Measurements from ENCODE around the gene ZNG1A. TPM values are rescaled to one million over a fixed set of nuclear protein-coding genes. Genes with fewer than 3 reads are reported as not detected.
"Not testable (repeated sequence)": the region's sequence is repeated elsewhere in the genome, so short reads cannot be mapped to it uniquely, and the experiment has no call there.

Gene ZNG1A
- polyA plus RNA-seq, 1 donor from 2014 or later, result 92.2 TPM

DNA sequence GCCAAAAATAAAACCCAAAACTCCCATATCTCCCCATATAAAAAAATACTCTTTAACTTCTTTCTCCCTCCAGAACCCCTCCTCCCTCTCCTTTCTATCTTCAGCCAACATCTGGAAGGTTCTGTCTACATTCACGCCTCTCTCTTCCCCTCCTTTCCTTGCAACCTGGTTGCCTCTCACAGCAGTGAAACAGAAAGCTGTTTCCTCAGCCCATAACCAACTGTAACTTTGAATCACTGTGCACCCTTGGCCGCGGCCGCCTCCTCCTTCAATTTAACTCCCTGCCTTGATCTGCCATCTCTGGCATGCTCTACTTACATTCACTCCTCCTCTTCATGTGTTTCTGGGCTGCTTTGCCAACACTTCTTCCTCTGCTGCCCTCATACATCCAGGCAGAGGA is 83.9 kb downstream of the ZNG1A start:
- H4K20me1 ChIP-seq (ENCODE audit: insufficient read depth); H3K9me3 ChIP-seq (ENCODE audit: low read length); H3K36me3 ChIP-seq (ENCODE audit: insufficient read depth, low read length): not testable (repeated sequence)

DNA sequence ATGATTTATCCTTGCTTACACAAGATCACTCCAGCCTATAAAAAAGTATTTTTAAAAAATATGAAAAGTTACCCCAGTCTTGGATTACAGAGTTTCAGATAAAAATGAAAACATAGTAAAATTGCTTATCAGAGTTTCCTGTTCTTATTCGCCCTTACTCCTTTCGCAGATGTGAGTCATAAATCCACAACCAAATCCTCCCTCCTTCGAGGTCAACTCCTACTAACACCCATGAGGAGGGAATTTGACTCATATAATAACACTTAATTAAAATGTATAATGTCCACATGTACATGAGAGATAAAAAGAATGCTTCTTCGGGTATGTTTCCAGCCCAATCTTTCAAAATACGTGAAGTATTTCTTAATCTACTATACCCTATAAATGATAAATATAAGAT is 84.5 kb downstream of the ZNG1A start:
- not testable (repeated sequence) for H2AFZ ChIP-seq (ENCODE audit: low read depth, low read length); H3K9me3 ChIP-seq (ENCODE audit: low read length); H4K20me1 ChIP-seq (ENCODE audit: insufficient read depth); H3K9me2 ChIP-seq (ENCODE audit: insufficient read depth, low read length); H3K27ac ChIP-seq (ENCODE audit: low read length); H3K36me3 ChIP-seq (ENCODE audit: insufficient read depth, low read length); H3K4me3 ChIP-seq (ENCODE audit: low read length); H3K9ac ChIP-seq (ENCODE audit: low read length); H3K27me3 ChIP-seq (ENCODE audit: insufficient read depth, low read depth, low read length); H3K79me2 ChIP-seq (replicated peaks; ENCODE audit: insufficient read depth, low read length); H3F3A ChIP-seq (ENCODE audit: insufficient read depth, low read length, poor library complexity, severe bottlenecking); H3K4me2 ChIP-seq (ENCODE audit: low read length)

More for the DNA sequence above, 83.9 kb downstream of the ZNG1A start:
- H3K9me2 ChIP-seq (ENCODE audit: insufficient read depth, low read length); H3K9ac ChIP-seq (ENCODE audit: low read length); H3K27me3 ChIP-seq (ENCODE audit: insufficient read depth, low read depth, low read length); H2AFZ ChIP-seq (ENCODE audit: low read depth, low read length); H3K4me3 ChIP-seq (ENCODE audit: low read length); H3K27ac ChIP-seq (ENCODE audit: low read length); H3K79me2 ChIP-seq (replicated peaks; ENCODE audit: insufficient read depth, low read length); H3K4me2 ChIP-seq (ENCODE audit: low read length); H3F3A ChIP-seq (ENCODE audit: insufficient read depth, low read length, poor library complexity, severe bottlenecking): not testable (repeated sequence)

DNA sequence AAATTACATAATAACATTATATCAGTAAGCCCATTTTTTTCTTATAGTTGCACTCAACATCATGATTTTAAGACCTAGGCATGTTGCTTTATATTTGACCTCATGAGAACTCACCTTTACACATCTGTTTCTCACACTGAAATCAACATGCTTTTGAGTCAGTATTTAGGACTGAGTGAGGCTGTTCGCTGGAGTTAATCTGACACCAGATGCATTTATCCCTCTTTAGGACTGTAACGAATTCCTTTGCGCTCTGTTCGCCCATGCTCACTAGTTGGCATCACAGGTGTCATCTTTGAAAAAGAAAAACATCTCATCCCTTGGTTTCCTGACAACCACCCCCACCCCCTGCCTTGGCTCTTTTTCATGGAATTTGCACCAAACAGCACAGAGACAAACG is 84.9 kb downstream of the ZNG1A start:
- H3K9ac ChIP-seq (ENCODE audit: low read length); H3K9me2 ChIP-seq (ENCODE audit: insufficient read depth, low read length); H3K9me3 ChIP-seq (ENCODE audit: low read length); H2AFZ ChIP-seq (ENCODE audit: low read depth, low read length); H3F3A ChIP-seq (ENCODE audit: insufficient read depth, low read length, poor library complexity, severe bottlenecking); H3K79me2 ChIP-seq (replicated peaks; ENCODE audit: insufficient read depth, low read length); H3K27me3 ChIP-seq (ENCODE audit: insufficient read depth, low read depth, low read length); H3K4me3 ChIP-seq (ENCODE audit: low read length); H3K27ac ChIP-seq (ENCODE audit: low read length); H3K36me3 ChIP-seq (ENCODE audit: insufficient read depth, low read length); H3K4me2 ChIP-seq (ENCODE audit: low read length); H4K20me1 ChIP-seq (ENCODE audit: insufficient read depth): not testable (repeated sequence)

DNA sequence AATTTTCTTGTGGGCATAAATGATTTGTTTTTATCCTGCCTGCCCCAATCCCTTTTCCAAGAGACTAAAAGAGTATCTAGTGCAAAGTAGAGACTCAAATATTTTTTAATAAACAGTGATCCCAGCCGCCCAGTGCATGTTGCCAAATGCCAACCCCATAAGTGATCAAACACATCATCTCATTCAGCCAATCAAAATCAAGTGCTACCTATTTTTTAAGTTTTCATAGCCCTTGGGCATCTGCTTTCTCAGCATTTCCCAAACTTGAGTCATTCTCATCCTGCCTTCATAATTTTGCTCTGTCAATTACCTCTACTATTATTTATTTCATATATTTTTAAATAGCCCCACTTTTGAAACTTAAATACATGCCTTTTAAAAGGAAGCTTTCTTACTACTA is 88.0 kb downstream of the ZNG1A start:
- H3K4me2 ChIP-seq (ENCODE audit: low read length); H3K9me2 ChIP-seq (ENCODE audit: insufficient read depth, low read length); H3K9ac ChIP-seq (ENCODE audit: low read length); H3K27ac ChIP-seq (ENCODE audit: low read length); H3K79me2 ChIP-seq (replicated peaks; ENCODE audit: insufficient read depth, low read length); H3K9me3 ChIP-seq (ENCODE audit: low read length); H3F3A ChIP-seq (ENCODE audit: insufficient read depth, low read length, poor library complexity, severe bottlenecking); H2AFZ ChIP-seq (ENCODE audit: low read depth, low read length); H3K27me3 ChIP-seq (ENCODE audit: insufficient read depth, low read depth, low read length); H4K20me1 ChIP-seq (ENCODE audit: insufficient read depth); H3K36me3 ChIP-seq (ENCODE audit: insufficient read depth, low read length); H3K4me3 ChIP-seq (ENCODE audit: low read length): not testable (repeated sequence)

DNA sequence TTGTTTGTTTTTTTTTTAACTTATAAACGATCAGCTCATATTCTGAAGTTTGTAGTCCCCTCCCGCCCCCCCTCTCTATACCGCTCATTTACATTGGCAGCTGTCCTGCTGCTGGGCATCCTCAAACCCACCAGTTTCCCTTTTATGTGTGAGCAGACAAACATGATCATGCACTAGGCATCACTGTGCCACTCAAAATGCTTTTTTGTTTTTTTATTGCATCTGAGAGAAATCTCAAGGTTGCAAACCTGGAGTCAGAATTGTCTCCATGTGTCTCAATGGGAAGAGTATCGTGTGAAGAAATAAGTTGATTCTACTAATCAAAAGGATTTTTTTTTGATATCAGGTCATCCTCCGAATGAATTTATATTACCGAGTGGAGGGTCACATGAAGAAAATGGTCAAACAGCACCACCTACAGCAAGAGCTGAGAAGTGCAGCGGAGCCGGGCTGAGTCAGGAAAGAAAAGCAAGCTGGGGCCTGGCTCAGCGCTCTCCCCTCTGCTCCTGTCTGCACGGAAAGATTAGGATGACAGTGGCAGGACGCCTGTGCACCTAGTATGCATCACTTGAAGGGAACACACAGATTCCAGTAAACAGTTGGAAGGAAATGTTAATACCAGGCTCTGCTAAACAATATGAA is 90.3 kb downstream of the ZNG1A start:
- TF ChIP-seq SMC3 (conservative IDR thresholded peaks at IDR 0.05; ENCODE audit: poor library complexity) (peak; percentile 56), RAD21 (conservative IDR thresholded peaks at IDR 0.05) (peak; percentile 34)
- TF ChIP-seq, protein P1, sequence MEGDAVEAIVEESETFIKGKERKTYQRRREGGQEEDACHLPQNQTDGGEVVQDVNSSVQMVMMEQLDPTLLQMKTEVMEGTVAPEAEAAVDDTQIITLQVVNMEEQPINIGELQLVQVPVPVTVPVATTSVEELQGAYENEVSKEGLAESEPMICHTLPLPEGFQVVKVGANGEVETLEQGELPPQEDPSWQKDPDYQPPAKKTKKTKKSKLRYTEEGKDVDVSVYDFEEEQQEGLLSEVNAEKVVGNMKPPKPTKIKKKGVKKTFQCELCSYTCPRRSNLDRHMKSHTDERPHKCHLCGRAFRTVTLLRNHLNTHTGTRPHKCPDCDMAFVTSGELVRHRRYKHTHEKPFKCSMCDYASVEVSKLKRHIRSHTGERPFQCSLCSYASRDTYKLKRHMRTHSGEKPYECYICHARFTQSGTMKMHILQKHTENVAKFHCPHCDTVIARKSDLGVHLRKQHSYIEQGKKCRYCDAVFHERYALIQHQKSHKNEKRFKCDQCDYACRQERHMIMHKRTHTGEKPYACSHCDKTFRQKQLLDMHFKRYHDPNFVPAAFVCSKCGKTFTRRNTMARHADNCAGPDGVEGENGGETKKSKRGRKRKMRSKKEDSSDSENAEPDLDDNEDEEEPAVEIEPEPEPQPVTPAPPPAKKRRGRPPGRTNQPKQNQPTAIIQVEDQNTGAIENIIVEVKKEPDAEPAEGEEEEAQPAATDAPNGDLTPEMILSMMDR (IDR thresholded peaks at IDR 0.05; ENCODE audit: poor library complexity, severe bottlenecking), result peak; percentile 55
- H3F3A ChIP-seq (ENCODE audit: insufficient read depth, low read length, poor library complexity, severe bottlenecking); H3K4me2 ChIP-seq (ENCODE audit: low read length); H3K9me3 ChIP-seq (ENCODE audit: low read length); H3K79me2 ChIP-seq (replicated peaks; ENCODE audit: insufficient read depth, low read length); H3K9ac ChIP-seq (ENCODE audit: low read length); H3K4me3 ChIP-seq (ENCODE audit: low read length); H3K27ac ChIP-seq (ENCODE audit: low read length); H3K27me3 ChIP-seq (ENCODE audit: insufficient read depth, low read depth, low read length); H3K36me3 ChIP-seq (ENCODE audit: insufficient read depth, low read length); H4K20me1 ChIP-seq (ENCODE audit: insufficient read depth); H3K9me2 ChIP-seq (ENCODE audit: insufficient read depth, low read length); H2AFZ ChIP-seq (ENCODE audit: low read depth, low read length): not testable (repeated sequence)

DNA sequence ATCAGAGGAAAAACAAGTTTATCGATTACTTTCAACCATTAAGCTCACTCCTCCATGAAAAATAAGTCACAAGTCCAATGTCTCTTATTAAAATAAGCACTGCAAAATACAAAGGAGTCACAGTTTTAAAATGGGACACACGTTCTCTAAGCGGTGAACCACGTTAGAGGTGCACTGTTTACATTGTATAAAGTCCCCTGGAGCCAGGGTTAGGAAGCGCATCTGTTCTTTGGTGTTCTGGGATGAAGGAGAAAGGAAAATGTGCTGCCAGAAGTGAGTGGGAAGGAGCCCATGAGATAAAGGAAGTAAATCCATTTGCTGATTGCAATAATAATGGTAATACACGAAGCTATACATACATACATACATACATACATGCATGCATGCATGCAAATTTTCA is 91.0 kb downstream of the ZNG1A start:
- H3K36me3 ChIP-seq (ENCODE audit: insufficient read depth, low read length); H3K9me2 ChIP-seq (ENCODE audit: insufficient read depth, low read length); H2AFZ ChIP-seq (ENCODE audit: low read depth, low read length); H3K4me2 ChIP-seq (ENCODE audit: low read length); H3K4me3 ChIP-seq (ENCODE audit: low read length); H3K27me3 ChIP-seq (ENCODE audit: insufficient read depth, low read depth, low read length); H3K79me2 ChIP-seq (replicated peaks; ENCODE audit: insufficient read depth, low read length); H4K20me1 ChIP-seq (ENCODE audit: insufficient read depth); H3F3A ChIP-seq (ENCODE audit: insufficient read depth, low read length, poor library complexity, severe bottlenecking); H3K9me3 ChIP-seq (ENCODE audit: low read length); H3K27ac ChIP-seq (ENCODE audit: low read length); H3K9ac ChIP-seq (ENCODE audit: low read length): not testable (repeated sequence)

DNA sequence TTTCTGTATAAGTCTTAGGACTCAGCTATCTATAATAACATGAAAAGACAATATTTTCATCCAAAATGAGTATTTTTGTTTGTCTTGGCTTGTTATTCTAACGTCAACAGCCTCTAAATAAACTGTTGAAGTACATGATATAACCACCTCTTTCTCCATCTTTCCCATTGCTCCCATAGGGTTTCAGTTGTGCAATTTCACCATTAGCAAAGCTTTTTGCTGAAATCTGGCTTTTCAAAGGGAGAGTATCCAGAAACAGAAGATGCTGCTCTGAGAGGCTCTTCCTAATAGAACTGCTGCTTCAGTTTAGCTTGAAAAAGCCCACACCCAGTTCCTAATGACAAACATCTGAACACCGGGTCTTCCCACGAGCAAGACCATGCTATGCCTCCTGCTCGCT is 91.8 kb downstream of the ZNG1A start:
- not testable (repeated sequence) for H3K9me3 ChIP-seq (ENCODE audit: low read length); H2AFZ ChIP-seq (ENCODE audit: low read depth, low read length); H3K27ac ChIP-seq (ENCODE audit: low read length)

More for the DNA sequence above, 91.8 kb downstream of the ZNG1A start:
- not testable (repeated sequence) for H3K9me2 ChIP-seq (ENCODE audit: insufficient read depth, low read length); H3K4me2 ChIP-seq (ENCODE audit: low read length); H3K36me3 ChIP-seq (ENCODE audit: insufficient read depth, low read length); H4K20me1 ChIP-seq (ENCODE audit: insufficient read depth); H3K9ac ChIP-seq (ENCODE audit: low read length); H3K79me2 ChIP-seq (replicated peaks; ENCODE audit: insufficient read depth, low read length); H3K27me3 ChIP-seq (ENCODE audit: insufficient read depth, low read depth, low read length); H3F3A ChIP-seq (ENCODE audit: insufficient read depth, low read length, poor library complexity, severe bottlenecking); H3K4me3 ChIP-seq (ENCODE audit: low read length)

Measured in neural cell (in vitro differentiated cells).